Mesothelial cell of epicardium (in vitro differentiated cells): ENCODE data around the gene APOD. TPM values are rescaled to one million over a fixed set of nuclear protein-coding genes. Genes with fewer than 3 reads are reported as not detected.

Source experiments
- DNase-seq, 2 experiments: peaks; one replicate each; pipeline ENCODE4 v3.0.0; 2021; ENCODE audit warnings: low spot score in 2 of 2; ENCODE audit not compliant: unreplicated experiment in 2 of 2
- H3K27ac Mint-ChIP-seq: 2 replicates; pipeline ENCODE4 v1.8.0; 2021; ENCODE audit warnings: mixed read lengths
- H3K27me3 Mint-ChIP-seq: 2 replicates; pipeline ENCODE4 v1.8.0; 2021; ENCODE audit warnings: low read depth, mixed read lengths
- H3K36me3 Mint-ChIP-seq: 2 replicates; pipeline ENCODE4 v1.8.0; 2021; ENCODE audit warnings: mixed read lengths
- H3K4me1 Mint-ChIP-seq: 2 replicates; pipeline ENCODE4 v1.8.0; 2021; ENCODE audit warnings: mixed read lengths
- H3K4me3 Mint-ChIP-seq: 2 replicates; pipeline ENCODE4 v1.8.0; 2021; ENCODE audit warnings: mild to moderate bottlenecking, moderate library complexity, mixed read lengths
- H3K9me3 Mint-ChIP-seq: 2 replicates; pipeline ENCODE4 v1.8.0; 2021; ENCODE audit warnings: mixed read lengths
- total RNA-seq: library from RNA; stranded (reverse); gene quantifications from 3 replicates; pipeline ENCODE4 v1.2.1, GENCODE V29; 2021
- TF ChIP-seq, protein P1 (sequence below): fragments of 200-600 bp; sonication (generic); IDR thresholded peaks from one replicate; pipeline ENCODE4 v1.5.0; 2021; ENCODE audit warnings: antibody characterized with exemption; ENCODE audit not compliant: unreplicated experiment

Gene APOD
- total RNA-seq, 1 donor from 2014 or later, result 0.63 TPM

DNA sequence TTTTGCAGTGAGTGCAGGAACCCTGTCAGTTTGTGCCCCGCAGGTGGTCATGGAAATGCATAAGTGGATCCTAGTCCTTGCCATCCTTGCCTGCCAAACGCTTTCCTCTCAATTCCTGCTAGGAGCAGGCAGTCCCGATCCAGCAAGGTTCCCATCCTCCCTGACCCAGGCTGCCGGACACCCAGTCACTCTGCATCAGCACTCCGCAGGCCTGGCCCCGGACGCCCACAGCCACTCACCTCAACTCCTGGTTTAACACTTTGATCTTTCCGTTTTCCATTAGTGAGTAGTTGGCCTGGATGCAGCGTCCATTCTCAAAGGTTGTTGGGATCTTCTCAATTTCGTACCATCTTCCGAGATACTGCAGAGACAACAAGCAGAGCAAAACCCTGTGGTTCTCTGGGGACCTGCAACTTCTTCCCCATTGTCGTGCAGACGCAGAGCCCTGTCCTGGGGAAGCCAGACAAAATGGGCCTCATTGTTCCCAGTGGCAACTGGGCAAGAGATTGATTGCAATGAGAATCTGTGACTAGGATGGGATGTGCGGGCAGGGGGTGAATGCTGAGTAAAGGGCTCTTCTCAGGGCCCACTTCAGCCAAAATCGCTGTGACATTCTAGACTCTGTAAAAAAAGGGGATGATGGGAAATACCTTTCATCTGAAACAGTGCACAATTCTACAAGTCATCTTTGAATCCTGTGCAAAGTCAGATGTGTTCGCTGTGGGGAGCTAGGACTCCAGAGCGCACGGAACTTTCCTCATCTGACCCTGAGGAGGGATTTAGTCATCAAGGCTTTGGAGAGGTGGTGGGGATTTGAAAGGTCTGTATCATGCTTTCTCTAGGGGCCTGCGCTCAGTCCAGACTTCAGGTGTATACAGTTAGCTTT, 9.9 kb downstream of the APOD start:
- H3K27me3 Mint-ChIP-seq, result no peaks in the 10 kb centered on the region
- no peak overlapping the region for H3K4me3 Mint-ChIP-seq
- no peaks in the 10 kb centered on the region for H3K36me3 Mint-ChIP-seq

DNA sequence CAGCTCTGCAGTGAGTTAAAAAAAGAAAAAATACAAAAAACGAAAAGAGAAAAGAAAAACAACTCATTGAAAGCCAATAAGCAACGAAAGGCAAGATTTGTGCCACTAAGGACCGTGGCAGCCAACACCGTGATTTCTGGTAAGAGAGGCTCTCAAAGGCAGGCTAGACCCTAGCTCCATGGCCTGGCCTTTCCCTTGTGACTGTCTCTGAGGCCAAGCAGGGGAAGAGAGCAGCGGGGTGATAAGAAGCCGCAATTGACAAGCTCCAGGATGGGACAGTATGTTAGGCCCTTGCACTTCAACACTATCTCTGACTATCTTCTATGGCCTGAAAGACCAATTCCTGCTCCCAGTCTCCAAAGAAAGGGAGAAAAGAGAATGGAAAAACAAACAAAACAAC, 12.4 kb downstream of the APOD start:
- H3K9me3 Mint-ChIP-seq, result no peaks in the 10 kb centered on the region
- H3K27ac Mint-ChIP-seq, result no peak overlapping the region
- H3K4me3 Mint-ChIP-seq, result no peak overlapping the region
- TF ChIP-seq, protein P1, sequence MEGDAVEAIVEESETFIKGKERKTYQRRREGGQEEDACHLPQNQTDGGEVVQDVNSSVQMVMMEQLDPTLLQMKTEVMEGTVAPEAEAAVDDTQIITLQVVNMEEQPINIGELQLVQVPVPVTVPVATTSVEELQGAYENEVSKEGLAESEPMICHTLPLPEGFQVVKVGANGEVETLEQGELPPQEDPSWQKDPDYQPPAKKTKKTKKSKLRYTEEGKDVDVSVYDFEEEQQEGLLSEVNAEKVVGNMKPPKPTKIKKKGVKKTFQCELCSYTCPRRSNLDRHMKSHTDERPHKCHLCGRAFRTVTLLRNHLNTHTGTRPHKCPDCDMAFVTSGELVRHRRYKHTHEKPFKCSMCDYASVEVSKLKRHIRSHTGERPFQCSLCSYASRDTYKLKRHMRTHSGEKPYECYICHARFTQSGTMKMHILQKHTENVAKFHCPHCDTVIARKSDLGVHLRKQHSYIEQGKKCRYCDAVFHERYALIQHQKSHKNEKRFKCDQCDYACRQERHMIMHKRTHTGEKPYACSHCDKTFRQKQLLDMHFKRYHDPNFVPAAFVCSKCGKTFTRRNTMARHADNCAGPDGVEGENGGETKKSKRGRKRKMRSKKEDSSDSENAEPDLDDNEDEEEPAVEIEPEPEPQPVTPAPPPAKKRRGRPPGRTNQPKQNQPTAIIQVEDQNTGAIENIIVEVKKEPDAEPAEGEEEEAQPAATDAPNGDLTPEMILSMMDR, result no peak
- DNase-seq, result no peak
- H3K36me3 Mint-ChIP-seq, result no peaks in the 10 kb centered on the region
- H3K4me1 Mint-ChIP-seq, result peaks cover 10% of the 10 kb centered on the region
- no peaks in the 10 kb centered on the region for H3K27me3 Mint-ChIP-seq

More for the DNA sequence above, 9.9 kb downstream of the APOD start:
- Mint-ChIP-seq H3K9me3 (no peaks in the 10 kb centered on the region), H3K27ac (no peak overlapping the region), H3K4me1 (peaks cover 2% of the 10 kb centered on the region)
- TF ChIP-seq, protein P1, result no peak
- DNase-seq, result no peak

DNA sequence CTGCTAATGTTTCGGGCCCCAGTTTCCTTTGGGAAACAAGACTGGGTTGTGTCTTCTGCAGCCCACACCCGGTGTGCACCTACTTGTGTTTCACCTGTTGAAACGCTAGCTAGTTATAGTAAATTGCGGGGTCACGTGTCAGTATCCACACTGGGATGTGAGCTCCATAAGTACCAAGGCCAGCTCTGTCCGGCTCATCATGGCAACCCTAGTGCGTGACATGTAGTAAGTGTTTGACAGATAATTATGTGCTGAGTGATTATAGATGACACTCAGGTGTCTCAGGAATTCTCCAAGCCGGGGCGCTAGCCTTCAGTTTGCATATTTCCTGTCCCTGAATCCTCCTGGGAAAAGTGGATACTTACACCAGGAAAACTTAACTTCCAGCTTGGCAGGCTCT, 12.8 kb downstream of the APOD start:
- Mint-ChIP-seq H3K4me1 (peaks cover 14% of the 10 kb centered on the region), H3K36me3 (no peaks in the 10 kb centered on the region), H3K27ac (no peak overlapping the region), H3K27me3 (no peaks in the 10 kb centered on the region), H3K4me3 (no peak overlapping the region), H3K9me3 (no peaks in the 10 kb centered on the region)
- DNase-seq, result no peak
- TF ChIP-seq, protein P1, result no peak

DNA sequence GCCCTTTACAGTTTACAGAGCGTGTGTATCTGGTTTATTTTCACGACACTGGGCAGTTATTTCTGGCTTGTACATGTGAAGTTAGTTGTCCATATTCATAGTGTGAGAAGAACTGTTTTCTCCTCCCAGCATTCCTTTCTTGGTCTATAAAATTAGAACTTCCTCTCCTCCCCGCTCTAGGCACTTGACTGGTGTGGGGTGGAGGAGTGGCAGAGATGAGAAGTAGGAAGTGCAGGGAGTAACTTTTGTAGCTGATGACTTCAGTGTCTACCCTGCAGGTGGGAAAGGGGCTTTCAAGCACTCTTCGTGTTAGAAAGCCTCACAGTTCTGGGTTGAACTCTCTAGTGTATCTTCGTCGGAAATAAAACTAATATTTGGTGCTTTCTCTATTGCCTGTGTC, 13.4 kb downstream of the APOD start:
- Mint-ChIP-seq H3K4me3 (no peak overlapping the region), H3K9me3 (no peaks in the 10 kb centered on the region), H3K4me1 (peaks cover 19% of the 10 kb centered on the region), H3K27me3 (no peaks in the 10 kb centered on the region), H3K27ac (no peak overlapping the region), H3K36me3 (no peaks in the 10 kb centered on the region)
- no peak for DNase-seq
- TF ChIP-seq, protein P1, result no peak

DNA sequence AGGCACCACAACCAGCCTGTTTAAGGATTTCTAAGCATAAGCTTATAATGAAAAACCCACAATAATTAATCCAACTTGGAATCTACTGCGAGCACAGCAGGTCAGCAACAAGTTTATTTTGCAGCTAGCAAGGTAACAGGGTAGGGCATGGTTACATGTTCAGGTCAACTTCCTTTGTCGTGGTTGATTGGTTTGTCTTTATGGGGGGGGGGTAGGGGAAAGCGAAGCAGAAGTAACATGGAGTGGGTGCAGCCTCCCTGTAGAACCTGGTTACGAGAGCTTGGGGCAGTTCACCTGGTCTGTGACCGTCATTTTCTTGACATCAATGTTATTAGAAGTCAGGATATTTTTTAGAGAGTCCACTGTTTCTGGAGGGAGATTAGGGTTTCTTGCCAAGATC, 15.1 kb downstream of the APOD start:
- DNase-seq, result no peak
- Mint-ChIP-seq H3K27me3 (no peaks in the 10 kb centered on the region), H3K36me3 (no peaks in the 10 kb centered on the region), H3K9me3 (no peaks in the 10 kb centered on the region), H3K27ac (no peak overlapping the region), H3K4me3 (no peak overlapping the region), H3K4me1 (peaks cover 23% of the 10 kb centered on the region)
- TF ChIP-seq, protein P1, result no peak
